Measurements from ENCODE around the gene GALNT16.
A peak's percentile ranks its signal among the peaks of the same experiment; 100 is the strongest.
"Not testable (repeated sequence)": the region's sequence is repeated elsewhere in the genome, so short reads cannot be mapped to it uniquely, and the experiment has no call there.

The GALNT16 gene

DNA sequence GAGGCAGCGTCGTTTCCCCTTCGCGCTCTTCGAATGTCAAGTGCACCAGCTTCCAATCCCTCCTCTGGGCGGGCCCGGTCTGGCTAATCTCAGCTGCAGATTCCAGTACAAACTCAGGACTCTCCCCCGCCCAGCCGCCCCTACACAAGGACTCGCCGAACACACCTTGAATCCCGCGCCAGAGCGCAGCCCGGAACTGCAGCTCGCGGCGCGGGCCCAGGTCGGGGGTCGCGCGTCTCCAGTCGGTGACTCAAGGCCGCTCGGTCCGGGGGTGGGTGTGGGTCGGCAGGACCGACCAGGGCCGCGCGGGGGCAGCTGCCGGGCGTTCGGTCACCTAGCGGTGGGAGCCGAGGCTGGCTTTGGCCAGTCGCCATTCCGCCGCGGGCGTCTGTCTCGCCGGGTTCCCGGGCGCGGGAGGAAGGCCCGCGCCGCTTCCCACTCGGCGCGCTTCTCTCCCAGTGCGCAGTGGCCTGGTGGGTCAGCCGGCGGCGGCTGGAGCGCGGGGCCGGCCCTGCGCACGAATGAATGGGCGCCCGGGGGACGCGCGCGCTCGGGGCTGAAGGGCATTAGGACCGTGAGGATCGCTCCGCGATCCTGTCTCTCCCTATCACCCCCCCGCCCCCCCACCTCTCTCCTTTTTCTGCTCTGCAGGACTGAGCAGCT lies at the start of gene GALNT16:
TSS of gene GALNT16 (plus strand) at position 632 of the 663 bp plus-strand sequence. CDS start 133 bp downstream, outside the sequence.
- in situ Hi-C loops (cut with MboI; ENCODE audit: low sequenced_read_pairs, unreplicated experiment), result no loop called here
- peak; percentile 58 for DNase-seq (ENCODE audit: low spot score)

GRCh38 chr14:69214393-69214792 lies 45.6 kb upstream of the GALNT16 start:
- in situ Hi-C loops (cut with MboI; ENCODE audit: low sequenced_read_pairs, unreplicated experiment), result no loop called here
- DNase-seq (ENCODE audit: low spot score), result no peak
- TF ChIP-seq CTCF (IDR thresholded peaks at IDR 0.05; ENCODE audit: borderline replicate concordance, control extremely low read depth, extremely low read depth, insufficient read depth, missing control alignments), result no peak

More for the DNA sequence above, at the start of gene GALNT16:
- no peak for TF ChIP-seq CTCF (IDR thresholded peaks at IDR 0.05; ENCODE audit: borderline replicate concordance, control extremely low read depth, extremely low read depth, insufficient read depth, missing control alignments)

GRCh38 chr14:69217663-69218062 lies 42.3 kb upstream of the GALNT16 start:
- in situ Hi-C loops (cut with MboI; ENCODE audit: low sequenced_read_pairs, unreplicated experiment); DNase-seq (ENCODE audit: low spot score): not testable (repeated sequence)

- DNase-seq (ENCODE audit: low spot score), result no peak
- no peak for TF ChIP-seq CTCF (IDR thresholded peaks at IDR 0.05; ENCODE audit: borderline replicate concordance, control extremely low read depth, extremely low read depth, insufficient read depth, missing control alignments)
- in situ Hi-C loops (cut with MboI; ENCODE audit: low sequenced_read_pairs, unreplicated experiment), result no loop called here
These were observed 35.0 kb upstream of the GALNT16 start for GRCh38 chr14:69224946-69225345.

GRCh38 chr14:69226178-69226577 lies 33.8 kb upstream of the GALNT16 start:
- in situ Hi-C loops (cut with MboI; ENCODE audit: low sequenced_read_pairs, unreplicated experiment), result no loop called here
- no peak for DNase-seq (ENCODE audit: low spot score)
- no peak for TF ChIP-seq CTCF (IDR thresholded peaks at IDR 0.05; ENCODE audit: borderline replicate concordance, control extremely low read depth, extremely low read depth, insufficient read depth, missing control alignments)

DNA sequence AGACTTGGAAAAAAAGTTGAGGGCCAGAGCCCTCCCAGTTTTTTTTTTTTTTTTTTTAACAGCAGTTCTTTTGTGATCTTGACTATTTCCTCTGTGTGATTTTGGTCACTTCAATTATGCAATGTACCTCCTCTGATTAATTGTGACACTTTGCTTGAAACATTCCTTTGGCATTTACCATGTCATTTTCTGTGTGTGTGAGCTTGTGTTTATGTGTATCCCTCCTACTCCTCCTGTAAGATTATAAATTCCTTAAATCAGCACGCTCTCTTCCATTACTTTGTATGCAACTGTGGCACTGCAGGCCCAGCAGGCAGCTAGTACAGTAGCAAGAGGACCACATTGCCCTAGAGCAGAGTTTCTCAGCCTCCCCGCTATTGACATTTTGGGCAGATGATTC lies 33.2 kb upstream of the GALNT16 start:
- in situ Hi-C loops (cut with MboI; ENCODE audit: low sequenced_read_pairs, unreplicated experiment), result no loop called here
- no peak for DNase-seq (ENCODE audit: low spot score)
- no peak for TF ChIP-seq CTCF (IDR thresholded peaks at IDR 0.05; ENCODE audit: borderline replicate concordance, control extremely low read depth, extremely low read depth, insufficient read depth, missing control alignments)

DNA sequence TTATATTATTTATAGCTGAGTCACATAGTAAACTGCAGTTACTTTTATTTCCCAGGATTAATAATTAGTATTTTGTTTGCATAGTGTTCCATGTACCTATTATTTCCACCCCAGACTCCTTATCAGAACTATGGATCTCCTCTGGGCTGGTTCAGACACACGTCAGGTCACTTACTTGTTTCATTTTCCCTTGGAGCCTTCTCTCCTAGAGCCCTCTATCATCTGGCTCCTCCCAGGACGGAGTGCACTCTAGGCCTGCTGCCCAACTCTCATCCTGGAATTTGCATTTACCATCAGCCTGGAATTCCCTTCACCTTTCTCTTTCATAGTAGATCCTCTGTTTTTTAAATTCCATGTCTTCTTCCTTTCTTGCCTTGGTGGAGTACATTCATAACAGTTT lies 28.5 kb upstream of the GALNT16 start:
- TF ChIP-seq CTCF (IDR thresholded peaks at IDR 0.05; ENCODE audit: borderline replicate concordance, control extremely low read depth, extremely low read depth, insufficient read depth, missing control alignments), result no peak
- in situ Hi-C loops (cut with MboI; ENCODE audit: low sequenced_read_pairs, unreplicated experiment), result no loop called here
- DNase-seq (ENCODE audit: low spot score), result no peak
